Activated T-helper 17 cell treated with anti-CD3 and anti-CD28 coated beads, Interleukin-2, amount 50 U/mL, for 72 hours (primary cell): ENCODE results near the gene LDOC1. TPM values are rescaled to one million over a fixed set of nuclear protein-coding genes. Genes with fewer than 3 reads are reported as not detected.

Source experiments
- ATAC-seq: fragments of 150-1000 bp; cut with Tn5 transposase; replicated peaks from 2 replicates; pipeline ENCODE4 v1.10.0; 2021; ENCODE audit warnings: mild to moderate bottlenecking, moderate library complexity
- H3K27ac Mint-ChIP-seq: one replicate; pipeline ENCODE4 v1.8.0; 2022; ENCODE audit warnings: mixed read lengths
- H3K27me3 Mint-ChIP-seq: one replicate; pipeline ENCODE4 v1.8.0; 2022; ENCODE audit warnings: mixed read lengths
- H3K36me3 Mint-ChIP-seq: one replicate; pipeline ENCODE4 v1.8.0; 2022; ENCODE audit warnings: low read depth, mild to moderate bottlenecking, mixed read lengths
- H3K4me1 Mint-ChIP-seq: one replicate; pipeline ENCODE4 v1.8.0; 2022; ENCODE audit warnings: mixed read lengths
- H3K4me3 Mint-ChIP-seq: one replicate; pipeline ENCODE4 v1.8.0; 2022; ENCODE audit warnings: mild to moderate bottlenecking, mixed read lengths
- H3K9me3 Mint-ChIP-seq: one replicate; pipeline ENCODE4 v1.8.0; 2022; ENCODE audit warnings: mixed read lengths
- total RNA-seq, 2 donors: library from RNA; stranded (reverse); gene quantifications; one replicate each; pipeline ENCODE4 v1.2.3, GENCODE V29; 2022

The LDOC1 gene
- total RNA-seq, 2 donors from 2014 or later = 10.8 to 12.5 TPM

DNA sequence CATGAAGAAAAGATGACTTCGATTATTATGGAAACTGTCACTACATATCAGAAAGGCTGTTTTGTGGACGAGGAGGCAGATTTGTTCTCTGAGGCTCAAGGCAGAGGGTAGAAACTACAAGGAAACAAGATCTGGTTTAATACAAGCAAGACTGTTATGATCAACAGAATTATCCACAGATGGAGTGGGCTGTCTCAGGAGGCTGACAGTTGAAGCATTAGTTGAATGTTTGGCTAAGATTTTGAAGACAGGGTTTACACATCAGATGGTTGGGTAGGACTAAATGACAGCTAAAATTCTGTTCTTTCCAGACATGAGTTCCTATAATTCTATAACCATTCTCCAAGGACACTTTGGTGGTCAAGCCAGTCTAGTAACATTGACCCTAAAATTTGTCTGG, 49.8 kb downstream of the LDOC1 start:
- H3K27ac Mint-ChIP-seq = no peak overlapping the region
- H3K36me3 Mint-ChIP-seq = no peaks in the 10 kb centered on the region
- H3K9me3 Mint-ChIP-seq = no peaks in the 10 kb centered on the region
- no peaks in the 10 kb centered on the region for H3K4me1 Mint-ChIP-seq
- H3K27me3 Mint-ChIP-seq = no peaks in the 10 kb centered on the region
- no peak for ATAC-seq
- no peak overlapping the region for H3K4me3 Mint-ChIP-seq

Other genes with a start within 250 kb of the LDOC1 start
- gene SPANXB1, start 174.5 kb downstream of the LDOC1 start, total RNA-seq = not detected
- not detected for gene SPANXC, start 65.4 kb upstream of the LDOC1 start, total RNA-seq